IMR-90 (cell line): ENCODE results near the gene USP54. TPM values are rescaled to one million over a fixed set of nuclear protein-coding genes. Genes with fewer than 3 reads are reported as not detected.

Experiments used
- ATAC-seq: fragments of 200-7000 bp; cut with Tn5 transposase; 2 replicates; pipeline ENCODE4 v1.9.1; 2020; ENCODE audit warnings: low read depth, mild to moderate bottlenecking, moderate library complexity
- BruUV-seq: library from RNA; stranded (reverse); fragments of 400-500 nt; replicated peaks from 2 replicates; lab custom pipeline; 2021; lab: Mats Ljungman, UMichigan
- CTCF ChIA-PET: fragments of 300-600 bp; formaldehyde crosslinking; extraction: SDS; loops from one replicate; lab custom pipeline; 2021; ENCODE audit warnings: antibody characterized with exemption; lab: Yijun Ruan, JAX
- POLR2A ChIA-PET: fragments of 300-600 bp; sonication (Branson Sonifier 250); formaldehyde crosslinking; loops from one replicate; lab custom pipeline; 2022; ENCODE audit warnings: antibody characterized with exemption; ENCODE audit not compliant: unreplicated experiment; lab: Charles Lee
- DNase-seq: peaks from one replicate; pipeline ENCODE4 v3.0.0; 2013
- H2AFZ ChIP-seq: replicated peaks from 2 replicates; pipeline ENCODE3; 2013; ENCODE audit warnings: low read length, mild to moderate bottlenecking; ENCODE audit not compliant: poor library complexity
- H2AK5ac ChIP-seq: 2 replicates; pipeline ENCODE4 v1.6.1; 2013; ENCODE audit warnings: low read depth, low read length, inconsistent platforms
- H2AK9ac ChIP-seq: replicated peaks from 2 replicates; pipeline ENCODE3; 2013; ENCODE audit warnings: mild to moderate bottlenecking, low read depth, low read length, moderate library complexity; ENCODE audit not compliant: poor library complexity
- H2BK120ac ChIP-seq: 2 replicates; pipeline ENCODE4 v1.6.1; 2013; ENCODE audit warnings: low read depth, low read length, inconsistent platforms
- H2BK15ac ChIP-seq: 3 replicates; pipeline ENCODE4 v1.6.1; 2013; ENCODE audit warnings: low read depth, low read length, inconsistent platforms
- H2BK20ac ChIP-seq: 2 replicates; pipeline ENCODE4 v1.6.1; 2013; ENCODE audit warnings: low read depth, mild to moderate bottlenecking, inconsistent platforms, low read length, moderate library complexity
- H2BK5ac ChIP-seq: 2 replicates; pipeline ENCODE4 v1.6.1; 2013; ENCODE audit warnings: mild to moderate bottlenecking, low read depth, low read length, inconsistent platforms; ENCODE audit not compliant: poor library complexity, severe bottlenecking
- H3K14ac ChIP-seq: replicated peaks from 2 replicates; pipeline ENCODE4 v1.6.1; 2013; ENCODE audit warnings: low read depth, low read length, inconsistent platforms
- H3K18ac ChIP-seq: 2 replicates; pipeline ENCODE4 v1.6.1; 2013; ENCODE audit warnings: low read depth, low read length, control low read depth
- H3K23ac ChIP-seq: 2 replicates; pipeline ENCODE4 v1.6.1; 2013; ENCODE audit warnings: low read depth, low read length, inconsistent platforms
- H3K27ac ChIP-seq: 2 replicates; pipeline ENCODE4 v1.5.1; 2013; ENCODE audit warnings: mild to moderate bottlenecking, control low read depth, low read length; ENCODE audit not compliant: insufficient read depth
- H3K27me3 ChIP-seq: 2 replicates; pipeline ENCODE4 v1.6.1; 2013; ENCODE audit warnings: low read length; ENCODE audit not compliant: control insufficient read depth, insufficient read depth
- H3K36me3 ChIP-seq: 2 replicates; pipeline ENCODE4 v1.6.1; 2013; ENCODE audit warnings: low read length, mixed read lengths; ENCODE audit not compliant: control insufficient read depth, insufficient read depth
- H3K4ac ChIP-seq: 2 replicates; pipeline ENCODE4 v1.6.1; 2013; ENCODE audit warnings: low read depth, low read length, inconsistent platforms
- H3K4me1 ChIP-seq: 2 replicates; pipeline ENCODE4 v1.6.1; 2013; ENCODE audit warnings: low read length, mixed read lengths; ENCODE audit not compliant: control insufficient read depth, insufficient read depth
- H3K4me2 ChIP-seq: 2 replicates; pipeline ENCODE4 v1.6.1; 2013; ENCODE audit warnings: low read depth, mild to moderate bottlenecking, control low read depth, low read length, moderate library complexity
- H3K4me3 ChIP-seq: 2 replicates; pipeline ENCODE4 v1.5.1; 2013; ENCODE audit warnings: low read depth, mild to moderate bottlenecking, control low read depth, low read length, moderate library complexity; ENCODE audit not compliant: insufficient read depth
- H3K56ac ChIP-seq: 2 replicates; pipeline ENCODE4 v1.6.1; 2013; ENCODE audit warnings: low read length, inconsistent platforms; ENCODE audit not compliant: insufficient read depth; ENCODE audit errors: extremely low read depth
- H3K79me1 ChIP-seq, 2 experiments: 2 replicates each; pipeline ENCODE4 v1.6.1; 2013; ENCODE audit warnings: low read length in 2 of 2, inconsistent platforms in 1 of 2, low read depth in 1 of 2
- H3K9ac ChIP-seq: 2 replicates; pipeline ENCODE4 v1.6.1; 2013; ENCODE audit warnings: low read depth, low read length, control low read depth
- H3K9me1 ChIP-seq: 2 replicates; pipeline ENCODE4 v1.6.1; 2013; ENCODE audit warnings: low read length, inconsistent platforms; ENCODE audit not compliant: insufficient read depth
- H3K9me3 ChIP-seq: 2 replicates; pipeline ENCODE4 v1.6.1; 2013; ENCODE audit warnings: low read length; ENCODE audit not compliant: control insufficient read depth, insufficient read depth
- H4K20me1 ChIP-seq: 2 replicates; pipeline ENCODE4 v1.6.1; 2013; ENCODE audit warnings: low read length, inconsistent platforms; ENCODE audit not compliant: insufficient read depth
- H4K5ac ChIP-seq: 2 replicates; pipeline ENCODE4 v1.6.1; 2013; ENCODE audit warnings: mild to moderate bottlenecking, low read depth, low read length, control low read depth
- H4K8ac ChIP-seq, 2 experiments: 2 replicates each; pipeline ENCODE4 v1.6.1; 2013; ENCODE audit warnings: low read depth in 2 of 2, low read length in 2 of 2, control low read depth in 1 of 2, inconsistent platforms in 1 of 2
- H4K91ac ChIP-seq: 2 replicates; pipeline ENCODE4 v1.6.1; 2013; ENCODE audit warnings: low read depth, low read length, inconsistent platforms; ENCODE audit not compliant: insufficient read depth
- BHLHE40 ChIP-seq: fragments of 150-350 bp; IDR thresholded peaks from 2 replicates; pipeline ENCODE4 v1.6.1; 2016; ENCODE audit warnings: mild to moderate bottlenecking, low read depth, low read length
- CEBPB ChIP-seq: IDR thresholded peaks from 2 replicates; pipeline ENCODE4 v1.6.1; 2012; ENCODE audit warnings: low read depth, low read length, improper control_type of control experiment
- CHD1 ChIP-seq: IDR thresholded peaks from 2 replicates; pipeline ENCODE4 v1.6.1; 2012; ENCODE audit warnings: low read depth, low read length, improper control_type of control experiment
- FOS ChIP-seq: fragments of 150-350 bp; IDR thresholded peaks from 2 replicates; pipeline ENCODE4 v1.6.1; 2016; ENCODE audit warnings: low read depth, low read length
- MAZ ChIP-seq: IDR thresholded peaks from 2 replicates; pipeline ENCODE4 v1.6.1; 2012; ENCODE audit warnings: low read depth, mild to moderate bottlenecking, low read length, improper control_type of control experiment, moderate library complexity, borderline replicate concordance
- MXI1 ChIP-seq: IDR thresholded peaks from 2 replicates; pipeline ENCODE4 v1.6.1; 2012; ENCODE audit warnings: low read depth, mild to moderate bottlenecking, low read length, moderate library complexity, borderline replicate concordance
- NFE2L2 ChIP-seq: fragments of 150-350 bp; IDR thresholded peaks from 2 replicates; pipeline ENCODE4 v1.6.1; 2016; ENCODE audit warnings: low read depth, mild to moderate bottlenecking, low read length
- POLR2A ChIP-seq: IDR thresholded peaks from 2 replicates; pipeline ENCODE4 v1.6.1; 2012; ENCODE audit warnings: mild to moderate bottlenecking, low read depth, low read length
- RAD21 ChIP-seq: IDR thresholded peaks from 2 replicates; pipeline ENCODE4 v1.6.1; 2012; ENCODE audit warnings: low read length, improper control_type of control experiment
- RCOR1 ChIP-seq: IDR thresholded peaks from 2 replicates; pipeline ENCODE4 v1.6.1; 2012; ENCODE audit warnings: mild to moderate bottlenecking, low read length, improper control_type of control experiment; ENCODE audit not compliant: insufficient replicate concordance
- RFX5 ChIP-seq: IDR thresholded peaks from 2 replicates; pipeline ENCODE4 v1.8.0; 2012; ENCODE audit warnings: low read depth, mild to moderate bottlenecking, low read length, moderate library complexity
- SMC3 ChIP-seq: fragments of 150-350 bp; IDR thresholded peaks from 2 replicates; pipeline ENCODE4 v1.6.1; 2016; ENCODE audit warnings: low read depth, mild to moderate bottlenecking, antibody characterized with exemption, low read length, moderate library complexity
- WGBS, 2 experiments: methylation state at CpG; one replicate each; pipeline versions ENCODE4 v1.1.5 to v1.1.7; 2013; ENCODE audit warnings: missing lambda C conversion rate in 2 of 2; ENCODE audit not compliant: insufficient read length in 1 of 2; ENCODE audit errors: extremely low coverage in 2 of 2; 5-methylcytosine and 5-hydroxymethylcytosine counted together
- dilution Hi-C: fragments of 300-500 bp; cut with HindIII; formaldehyde crosslinking; loops from one replicate; pipeline ENCODE4 v1.14.3; 2018; ENCODE audit warnings: low sequenced_read_pairs; ENCODE audit not compliant: unreplicated experiment
- in situ Hi-C: fragments of 300-500 bp; cut with MboI; formaldehyde crosslinking; loops from 3 replicates; pipeline ENCODE4 v1.14.3; 2019; ENCODE audit warnings: low sequenced_read_pairs, inconsistent platforms, mixed read lengths
- intact Hi-C: fragments of 100-400 bp; cut with micrococcal nuclease; formaldehyde crosslinking; loops from 2 replicates; pipeline ENCODE4 v1.10.0; 2022
- polyA plus RNA-seq, 3 experiments: library from polyadenylated mRNA; depleted of rRNA; stranded (reverse); fragments of >200 nt; gene quantifications; 2 replicates each; pipeline ENCODE4 v1.2.3, GENCODE V29; 2012; ENCODE audit warnings: low replicate concordance in 1 of 3
- total RNA-seq: library from RNA; depleted of rRNA; stranded (reverse); fragments of >200 nt; gene quantifications from 2 replicates; pipeline ENCODE4 v1.2.3, GENCODE V29; 2012
- TF ChIP-seq, protein P1 (sequence below): conservative IDR thresholded peaks from 2 replicates; pipeline ENCODE4 v1.5.1; 2012; ENCODE audit warnings: mild to moderate bottlenecking, low read depth, low read length, improper control_type of control experiment
- TF ChIP-seq, protein P2 (sequence below): fragments of 150-350 bp; IDR thresholded peaks from 2 replicates; pipeline ENCODE4 v1.6.1; 2016; ENCODE audit warnings: low read depth, mild to moderate bottlenecking, low read length, moderate library complexity, borderline replicate concordance
- TF ChIP-seq, protein P3 (sequence below): fragments of 150-350 bp; IDR thresholded peaks from 2 replicates; pipeline ENCODE4 v1.6.1; 2017; ENCODE audit warnings: mild to moderate bottlenecking, antibody characterized with exemption, low read length, low read depth

Gene USP54
- total and polyA plus RNA-seq, 2 of the 4 experiments (the other 2 are of a cell fraction): 4.0 to 7.9 TPM

DNA sequence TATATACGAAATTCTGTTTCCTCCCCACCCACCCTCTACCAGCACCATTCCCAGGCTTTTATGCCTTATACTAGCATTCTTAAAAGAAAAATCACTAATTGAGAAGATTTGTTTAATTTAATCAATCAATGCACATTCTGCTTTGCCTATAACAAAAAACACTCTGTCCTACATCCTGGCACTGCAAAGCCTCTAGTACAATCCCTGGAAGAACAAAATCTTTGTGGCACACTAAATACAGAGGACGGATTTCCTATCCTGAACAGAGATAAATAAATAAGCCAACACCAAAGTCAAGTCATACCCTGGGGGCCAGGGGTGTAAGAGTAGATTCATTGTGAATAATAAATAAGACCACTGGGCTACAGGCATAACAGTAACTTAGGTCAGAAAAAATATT lies 34.3 kb downstream of the USP54 start:
- no peaks in the 10 kb centered on the region for H3K27me3 ChIP-seq
- no peaks in the 10 kb centered on the region for H3K79me1 ChIP-seq
- H4K5ac ChIP-seq: no peak overlapping the region
- no peaks in the 10 kb centered on the region for H3K36me3 ChIP-seq
- no peak overlapping the region for H2AFZ ChIP-seq
- H3K4me3 ChIP-seq: no peak overlapping the region
- H3K9me1 ChIP-seq: no peaks in the 10 kb centered on the region
- no peak overlapping the region for H2AK5ac ChIP-seq
- no CpG with 5 or more reads among the region's 2 CpGs for WGBS, 2 experiments
- no peak overlapping the region for H3K4me2 ChIP-seq
- ChIA-PET CTCF (no interaction called here), POLR2A (no interaction called here)
- no peak overlapping the region for H2BK15ac ChIP-seq
- DNase-seq (no peak), ATAC-seq (no peak)
- no peak overlapping the region for H3K14ac ChIP-seq
- H2BK5ac ChIP-seq: no peak overlapping the region
- no peak overlapping the region for H3K56ac ChIP-seq
- dilution Hi-C loops (no loop called here), intact Hi-C loops (no loop called here), in situ Hi-C loops (no loop called here)
- no peak overlapping the region for H3K27ac ChIP-seq
- no peaks in the 10 kb centered on the region for H3K9me3 ChIP-seq
- H3K4ac ChIP-seq: no peak overlapping the region
- no peaks in the 10 kb centered on the region for H4K20me1 ChIP-seq
- H2BK20ac ChIP-seq: no peak overlapping the region
- no peak overlapping the region for H3K18ac ChIP-seq
- TF ChIP-seq, protein P1, sequence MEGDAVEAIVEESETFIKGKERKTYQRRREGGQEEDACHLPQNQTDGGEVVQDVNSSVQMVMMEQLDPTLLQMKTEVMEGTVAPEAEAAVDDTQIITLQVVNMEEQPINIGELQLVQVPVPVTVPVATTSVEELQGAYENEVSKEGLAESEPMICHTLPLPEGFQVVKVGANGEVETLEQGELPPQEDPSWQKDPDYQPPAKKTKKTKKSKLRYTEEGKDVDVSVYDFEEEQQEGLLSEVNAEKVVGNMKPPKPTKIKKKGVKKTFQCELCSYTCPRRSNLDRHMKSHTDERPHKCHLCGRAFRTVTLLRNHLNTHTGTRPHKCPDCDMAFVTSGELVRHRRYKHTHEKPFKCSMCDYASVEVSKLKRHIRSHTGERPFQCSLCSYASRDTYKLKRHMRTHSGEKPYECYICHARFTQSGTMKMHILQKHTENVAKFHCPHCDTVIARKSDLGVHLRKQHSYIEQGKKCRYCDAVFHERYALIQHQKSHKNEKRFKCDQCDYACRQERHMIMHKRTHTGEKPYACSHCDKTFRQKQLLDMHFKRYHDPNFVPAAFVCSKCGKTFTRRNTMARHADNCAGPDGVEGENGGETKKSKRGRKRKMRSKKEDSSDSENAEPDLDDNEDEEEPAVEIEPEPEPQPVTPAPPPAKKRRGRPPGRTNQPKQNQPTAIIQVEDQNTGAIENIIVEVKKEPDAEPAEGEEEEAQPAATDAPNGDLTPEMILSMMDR: no peak
- TF ChIP-seq, protein P2, sequence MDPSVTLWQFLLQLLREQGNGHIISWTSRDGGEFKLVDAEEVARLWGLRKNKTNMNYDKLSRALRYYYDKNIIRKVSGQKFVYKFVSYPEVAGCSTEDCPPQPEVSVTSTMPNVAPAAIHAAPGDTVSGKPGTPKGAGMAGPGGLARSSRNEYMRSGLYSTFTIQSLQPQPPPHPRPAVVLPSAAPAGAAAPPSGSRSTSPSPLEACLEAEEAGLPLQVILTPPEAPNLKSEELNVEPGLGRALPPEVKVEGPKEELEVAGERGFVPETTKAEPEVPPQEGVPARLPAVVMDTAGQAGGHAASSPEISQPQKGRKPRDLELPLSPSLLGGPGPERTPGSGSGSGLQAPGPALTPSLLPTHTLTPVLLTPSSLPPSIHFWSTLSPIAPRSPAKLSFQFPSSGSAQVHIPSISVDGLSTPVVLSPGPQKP: no peak
- TF ChIP-seq CEBPB (no peak), SMC3 (no peak), MAZ (no peak), CHD1 (no peak), RCOR1 (no peak), FOS (no peak), RAD21 (no peak), NFE2L2 (no peak), RFX5 (no peak), MXI1 (no peak), BHLHE40 (no peak), POLR2A (no peak)
- TF ChIP-seq, protein P3, sequence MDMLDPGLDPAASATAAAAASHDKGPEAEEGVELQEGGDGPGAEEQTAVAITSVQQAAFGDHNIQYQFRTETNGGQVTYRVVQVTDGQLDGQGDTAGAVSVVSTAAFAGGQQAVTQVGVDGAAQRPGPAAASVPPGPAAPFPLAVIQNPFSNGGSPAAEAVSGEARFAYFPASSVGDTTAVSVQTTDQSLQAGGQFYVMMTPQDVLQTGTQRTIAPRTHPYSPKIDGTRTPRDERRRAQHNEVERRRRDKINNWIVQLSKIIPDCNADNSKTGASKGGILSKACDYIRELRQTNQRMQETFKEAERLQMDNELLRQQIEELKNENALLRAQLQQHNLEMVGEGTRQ: no peak
- H4K8ac ChIP-seq: no peak overlapping the region
- H2BK120ac ChIP-seq: no peak overlapping the region
- BruUV-seq: no TSS peak
- no peak overlapping the region for H3K9ac ChIP-seq
- no peak overlapping the region for H2AK9ac ChIP-seq
- peaks cover 8% of the 10 kb centered on the region for H3K4me1 ChIP-seq
- H3K23ac ChIP-seq: no peak overlapping the region
- no peak overlapping the region for H4K91ac ChIP-seq
